GM19193 (cell line): ENCODE data around the gene ISCU.

Experiments
- POLR2A ChIP-seq: IDR thresholded peaks from 4 replicates; pipeline ENCODE4 v1.6.1; 2011; ENCODE audit not compliant: insufficient read depth, insufficient read length; ENCODE audit errors: extremely low read depth

The ISCU gene

DNA sequence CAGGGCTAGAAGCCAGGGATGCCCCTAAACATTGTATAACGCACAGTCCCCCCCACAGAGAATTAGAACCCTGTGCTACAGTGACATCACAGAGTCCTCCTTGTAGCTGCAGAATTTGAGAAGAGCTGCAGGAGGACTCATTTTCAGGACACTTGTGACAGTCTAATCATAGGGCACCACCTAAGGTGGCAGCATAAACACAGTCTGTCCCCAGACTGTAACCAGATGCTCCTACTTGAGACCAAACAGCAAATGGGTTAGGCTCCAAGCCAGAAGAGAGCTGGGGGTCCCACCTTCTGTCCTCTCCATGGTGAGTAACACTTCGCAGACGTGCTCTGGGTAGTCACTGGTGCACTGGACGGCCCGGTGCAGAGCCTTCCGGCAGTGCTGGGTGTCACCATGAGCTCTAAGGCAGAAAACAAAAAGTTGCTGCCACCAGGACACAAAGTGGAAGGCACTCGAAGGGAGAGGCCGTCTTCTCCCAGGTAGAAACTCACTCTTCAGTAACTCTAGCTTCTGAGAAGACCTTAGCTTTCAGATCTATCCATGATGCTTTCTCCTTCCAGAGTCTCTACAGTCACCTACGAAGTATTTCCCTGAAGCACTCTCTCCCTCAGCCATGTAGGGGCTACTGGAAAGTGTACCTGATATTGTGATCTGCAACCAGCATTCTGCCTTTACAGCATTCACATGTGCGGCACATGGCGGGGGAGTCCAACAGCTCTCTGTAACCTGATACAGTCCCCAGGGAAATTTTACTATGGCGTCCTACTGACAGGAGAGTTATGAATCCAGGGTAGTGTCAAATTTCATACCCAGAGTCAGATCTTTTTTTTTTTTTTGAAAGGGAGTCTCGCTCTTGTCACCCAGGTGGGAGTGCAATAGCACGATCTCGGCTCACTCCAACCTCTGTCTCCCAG is 30.2 kb upstream of the ISCU start:
- TF ChIP-seq POLR2A: no peak

DNA sequence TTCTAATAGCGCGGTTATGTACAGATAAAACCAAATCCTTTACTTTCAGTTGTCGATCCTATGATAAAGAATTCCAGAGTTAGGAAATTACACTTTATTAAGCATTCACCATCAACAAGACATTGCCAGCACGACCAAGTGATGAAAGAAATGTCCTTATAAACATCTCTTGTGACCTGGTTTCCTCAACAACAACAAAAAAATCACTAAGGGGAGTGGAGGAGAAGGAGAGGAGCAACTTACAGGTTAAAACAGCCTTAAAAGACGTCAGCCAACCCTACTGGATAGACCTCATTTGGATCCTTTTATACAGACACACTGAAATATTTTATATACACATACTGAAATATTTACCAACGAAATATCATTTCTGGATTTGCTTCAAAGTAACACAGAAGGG is 24.2 kb upstream of the ISCU start:
- no peak for TF ChIP-seq POLR2A

DNA sequence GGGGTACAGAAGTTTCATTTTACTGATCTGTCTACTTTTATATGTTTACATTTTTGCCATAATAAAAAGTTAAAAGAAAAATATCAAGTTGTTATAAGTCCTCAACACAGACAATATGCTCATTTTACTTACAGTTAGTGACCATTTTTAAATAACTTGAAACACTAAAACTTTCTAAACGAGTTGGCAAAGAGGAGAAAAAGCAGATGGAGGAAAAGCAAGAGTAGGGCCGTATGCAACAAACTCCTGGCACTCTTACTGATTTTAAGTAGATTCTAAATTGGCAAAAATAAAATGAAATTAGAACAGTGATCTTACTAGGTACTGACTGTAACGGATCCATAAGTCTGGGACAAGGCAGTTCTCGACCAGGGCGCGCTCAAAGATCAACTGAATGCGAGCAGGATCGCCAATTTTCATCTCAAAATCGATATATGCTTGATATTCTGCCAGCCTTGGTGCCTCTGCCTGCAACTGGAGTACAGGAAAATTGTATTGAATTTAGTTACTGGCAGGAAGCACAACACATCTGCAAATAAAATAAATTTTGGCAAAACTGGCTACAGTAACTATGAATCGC is 23.7 kb upstream of the ISCU start:
- no peak for TF ChIP-seq POLR2A

DNA sequence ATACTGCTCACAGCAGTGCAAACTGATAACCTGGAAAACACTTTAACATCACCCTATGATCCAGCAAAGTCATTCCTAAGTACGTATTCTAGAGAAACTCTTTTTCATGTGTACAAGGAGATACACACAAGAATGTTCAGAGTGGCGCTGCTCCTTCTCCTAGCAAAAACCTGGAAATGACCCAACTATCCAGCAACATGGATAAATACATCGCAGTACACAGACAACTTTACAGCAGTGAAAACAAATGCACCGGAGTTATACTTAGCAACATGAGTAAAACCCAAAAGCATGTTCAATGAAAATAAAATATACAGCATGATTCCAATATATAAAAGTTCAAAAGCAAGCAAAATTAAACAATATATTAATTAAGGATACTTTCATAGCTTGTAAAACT is 20.1 kb upstream of the ISCU start:
- no peak for TF ChIP-seq POLR2A

DNA sequence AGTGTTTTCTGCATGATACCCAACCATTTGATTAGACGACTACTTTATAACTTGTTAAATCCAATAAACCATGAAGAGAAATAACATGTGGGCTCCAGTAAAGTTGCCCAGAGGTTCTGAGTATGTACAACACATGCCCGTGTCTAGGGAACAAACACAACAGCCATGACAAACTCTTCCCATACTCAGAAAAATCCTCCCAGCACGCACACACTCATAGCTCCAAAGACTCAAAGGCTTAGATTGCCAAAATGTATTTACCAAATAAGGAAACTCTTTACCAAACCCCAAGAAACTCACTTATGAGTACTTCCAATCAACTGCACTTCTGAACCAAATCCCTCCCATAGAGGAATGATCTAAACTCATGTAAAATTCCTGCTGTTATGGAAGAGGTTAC is 18.7 kb upstream of the ISCU start:
- no peak for TF ChIP-seq POLR2A

DNA sequence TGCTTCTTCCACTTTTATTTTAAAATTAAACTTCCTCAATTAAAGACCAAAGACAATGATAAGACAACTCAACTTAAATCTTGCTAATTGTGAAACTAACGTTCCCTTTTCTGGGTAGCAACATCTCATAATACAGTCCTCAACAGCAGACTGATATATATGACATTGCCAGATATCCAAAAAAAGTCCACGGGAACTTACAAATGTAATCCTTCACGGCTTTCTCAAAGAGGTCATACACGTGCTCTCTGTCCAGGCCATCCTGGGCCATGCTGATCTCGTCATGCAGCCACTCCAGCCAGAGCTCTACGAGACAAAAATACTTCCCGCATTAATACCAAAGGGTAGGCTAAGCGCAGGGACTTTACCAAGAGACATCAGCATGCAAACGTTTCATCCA is 14.7 kb upstream of the ISCU start:
- TF ChIP-seq POLR2A: no peak

DNA sequence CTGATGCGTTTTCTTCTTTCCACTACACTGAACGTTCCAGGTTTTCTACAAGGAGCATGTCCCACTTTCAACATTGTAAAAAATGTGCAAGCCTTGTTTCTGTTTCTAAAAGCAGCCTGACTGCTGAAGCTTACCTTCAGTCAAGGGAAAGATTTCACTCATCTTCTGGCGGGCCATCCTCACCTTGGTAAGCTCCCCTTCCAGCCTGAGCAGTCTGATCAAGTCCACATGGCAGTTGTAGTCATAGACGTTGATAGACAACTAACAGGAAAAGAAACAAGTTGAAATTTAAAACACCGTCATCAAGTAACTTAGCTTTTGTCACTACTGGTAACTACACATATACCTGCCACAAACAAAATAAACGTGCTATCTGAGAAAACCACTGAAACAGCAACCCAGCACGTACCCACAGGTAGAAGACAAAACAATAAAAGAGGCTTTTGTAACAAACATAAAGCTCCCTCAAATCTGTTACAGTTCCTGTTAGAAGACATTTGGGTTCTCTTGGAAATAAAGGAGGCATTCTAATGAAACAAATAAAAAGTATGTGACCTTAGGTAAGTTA is 13.4 kb upstream of the ISCU start:
- no peak for TF ChIP-seq POLR2A

DNA sequence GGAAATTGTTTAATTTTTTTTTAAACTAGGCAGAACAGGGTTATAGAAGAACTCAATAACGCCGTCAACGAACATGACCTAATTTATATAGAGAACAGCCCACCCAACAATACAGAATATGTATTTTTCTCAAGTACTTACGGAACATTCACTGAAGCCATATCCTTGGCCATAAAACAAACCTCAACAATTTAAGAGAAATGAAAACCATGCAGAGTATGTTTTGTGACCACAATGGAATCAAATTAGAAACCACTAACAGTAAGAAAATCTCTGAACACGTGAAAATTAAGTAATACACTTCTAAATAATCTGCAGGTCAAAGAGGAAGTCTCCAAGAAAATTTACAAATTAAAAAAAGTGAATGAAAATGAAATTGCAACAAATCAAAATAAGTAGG is 10.9 kb upstream of the ISCU start:
- no peak for TF ChIP-seq POLR2A

DNA sequence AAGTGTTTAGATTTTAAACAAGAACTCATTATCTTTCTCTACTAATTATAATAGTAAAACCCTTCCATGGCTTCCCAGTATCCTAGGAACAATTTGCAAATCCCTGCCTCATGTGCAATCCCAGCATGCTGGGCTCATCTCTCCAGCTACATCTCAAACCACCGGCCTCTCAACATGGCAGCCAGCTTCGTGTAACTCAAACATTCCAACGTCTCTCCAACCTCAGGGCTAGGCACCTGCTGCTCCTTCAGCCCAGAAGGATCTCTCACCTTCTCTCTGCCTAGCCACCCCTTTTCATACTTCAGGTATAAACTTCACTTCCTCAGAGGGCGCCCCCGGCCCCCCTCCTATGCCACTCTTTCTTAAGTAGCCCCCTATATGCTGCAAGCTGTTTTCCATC is 8.6 kb upstream of the ISCU start:
- no peak for TF ChIP-seq POLR2A

DNA sequence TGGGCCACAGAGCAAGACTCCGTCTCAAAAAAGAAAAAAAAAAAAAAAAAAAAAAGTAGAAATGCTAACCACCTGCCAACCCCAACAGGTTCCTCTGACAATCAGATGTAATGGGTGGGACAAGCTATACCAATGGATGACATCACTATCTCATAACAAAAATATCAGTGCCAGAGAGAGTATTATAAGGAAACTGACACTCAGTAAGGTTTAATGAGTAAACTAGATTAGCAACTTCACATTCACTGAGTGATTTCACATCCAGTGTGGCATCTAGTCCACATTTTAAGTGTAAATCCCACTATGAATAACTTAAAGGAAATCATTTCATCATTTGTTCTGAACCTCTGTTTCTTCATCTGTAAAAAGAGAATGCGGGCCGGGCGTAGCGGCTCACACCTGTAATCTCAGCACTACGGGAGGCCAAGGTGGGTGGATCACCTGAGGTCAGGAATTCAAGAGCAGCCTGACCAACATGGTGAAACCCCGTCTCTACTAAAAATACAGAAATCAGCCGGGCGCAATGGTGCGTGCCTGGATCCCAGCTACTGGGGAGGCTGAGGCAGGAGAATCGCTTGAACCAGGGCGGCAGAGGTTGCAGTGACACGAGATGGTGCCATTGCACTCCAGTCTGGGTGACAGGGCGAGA is 3.3 kb upstream of the ISCU start:
- TF ChIP-seq POLR2A: no peak

DNA sequence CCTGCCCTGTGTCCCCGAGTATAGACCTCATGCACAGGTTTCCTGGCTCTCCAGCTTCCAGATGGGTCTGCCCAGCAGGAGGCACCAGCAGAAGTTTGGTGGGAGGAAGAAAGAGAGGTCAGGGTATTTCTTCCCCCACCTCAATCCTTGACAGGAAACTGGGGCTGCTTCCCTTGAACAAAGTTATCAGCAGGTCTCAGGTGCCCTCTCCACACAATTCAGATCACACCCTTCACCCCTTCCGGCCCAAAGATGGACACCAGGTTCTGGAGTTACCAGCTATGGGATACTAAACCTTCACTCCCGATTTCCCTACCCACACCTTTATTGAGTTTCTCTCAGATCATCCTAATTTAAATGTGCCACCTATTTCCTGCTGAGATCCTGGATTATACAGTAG is 2.6 kb upstream of the ISCU start:
- no peak for TF ChIP-seq POLR2A

DNA sequence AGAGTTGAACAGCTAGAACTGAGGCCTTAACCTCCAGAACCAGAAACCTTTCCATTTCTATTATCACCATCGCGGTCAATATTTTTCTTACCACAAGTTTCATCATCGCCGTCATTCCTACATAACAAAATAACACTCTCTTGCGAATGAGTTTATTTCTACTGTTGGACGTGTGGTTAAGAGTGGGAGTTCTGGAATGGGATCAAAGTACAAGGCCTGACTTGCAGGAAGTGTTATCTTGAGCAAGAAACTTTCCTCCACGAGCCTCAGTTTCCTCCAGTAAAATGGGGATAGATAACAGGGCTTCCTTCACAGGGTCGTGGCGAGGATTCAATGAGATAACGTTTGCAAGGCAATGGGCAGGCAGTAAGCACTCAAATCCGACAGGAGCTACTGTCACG is 2.1 kb upstream of the ISCU start:
- no peak for TF ChIP-seq POLR2A

DNA sequence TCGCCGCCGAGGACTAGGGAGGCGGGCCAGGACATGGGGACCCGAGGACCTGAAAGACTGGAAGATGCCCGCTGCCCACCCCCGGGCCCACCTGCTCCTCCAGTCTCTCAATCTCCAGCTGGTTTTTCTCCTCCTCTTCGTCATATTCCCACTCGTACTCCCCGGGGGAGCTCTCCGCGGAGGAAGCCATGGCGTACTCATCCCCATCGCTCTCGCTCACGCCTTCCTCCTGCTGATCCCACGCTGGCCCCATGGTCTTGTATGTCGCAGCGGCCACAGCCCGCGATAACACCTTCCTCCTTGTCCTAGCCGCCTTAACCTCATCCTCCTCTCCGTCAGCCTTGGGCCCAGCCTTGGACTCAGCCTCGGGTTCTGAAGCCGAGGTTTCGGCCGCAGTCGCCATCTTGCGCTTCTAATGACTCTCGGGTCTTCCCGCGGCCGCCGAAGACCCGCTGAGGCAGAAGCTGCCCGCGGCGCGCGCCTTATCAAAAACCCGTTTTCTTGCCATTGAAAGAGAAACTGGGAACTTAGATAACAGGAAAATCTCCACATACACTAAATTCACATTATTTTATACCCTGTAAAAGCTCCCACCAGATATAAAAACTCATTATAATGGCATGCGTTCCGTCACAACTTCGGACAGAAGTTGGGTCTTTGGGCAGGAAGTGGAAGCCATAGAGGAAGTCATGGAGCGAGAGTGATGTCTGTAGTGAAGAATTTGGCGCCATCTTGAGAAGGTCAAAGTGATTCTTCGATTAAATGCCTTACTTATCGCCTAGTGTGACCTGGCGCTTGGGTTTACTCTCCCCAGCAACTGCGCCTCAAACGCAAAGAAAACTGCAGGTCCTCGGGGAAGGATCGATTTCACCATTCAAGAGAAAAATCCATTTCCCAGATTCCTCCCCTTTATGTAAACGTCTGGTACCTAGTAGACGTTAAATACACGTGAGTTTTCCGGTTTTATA is 1.4 kb upstream of the ISCU start, which contains the start of gene SART3:
TSS of gene SART3 (minus strand) at position 422 of the 968 bp plus-strand sequence. CDS start at position 403, 19 bp downstream.
- TF ChIP-seq POLR2A: peak; percentile 92

DNA sequence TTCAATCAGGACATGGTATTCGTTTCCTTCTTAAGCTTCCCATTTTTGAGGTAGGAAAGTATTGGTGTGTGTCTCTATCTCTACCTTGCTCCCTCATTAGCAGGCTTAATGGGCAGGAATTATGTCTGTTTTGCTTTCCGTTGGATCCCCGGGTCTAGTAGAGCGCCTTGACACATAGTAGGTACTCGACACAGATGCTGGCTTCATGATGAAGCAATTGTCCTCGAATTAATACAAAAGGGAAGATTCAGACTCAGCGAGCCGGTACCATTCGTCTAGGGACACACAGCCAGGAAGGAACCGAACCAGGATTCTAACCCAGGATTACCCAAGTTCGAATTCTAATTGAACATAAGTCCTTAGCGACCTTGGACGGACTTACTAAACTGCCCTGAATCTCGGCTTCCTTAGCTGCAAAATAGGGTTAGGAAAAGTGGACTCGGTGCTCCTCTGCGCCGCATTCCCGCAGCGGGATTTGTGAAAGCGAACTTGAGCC is 496 bp upstream of the ISCU start:
- no peak for TF ChIP-seq POLR2A

DNA sequence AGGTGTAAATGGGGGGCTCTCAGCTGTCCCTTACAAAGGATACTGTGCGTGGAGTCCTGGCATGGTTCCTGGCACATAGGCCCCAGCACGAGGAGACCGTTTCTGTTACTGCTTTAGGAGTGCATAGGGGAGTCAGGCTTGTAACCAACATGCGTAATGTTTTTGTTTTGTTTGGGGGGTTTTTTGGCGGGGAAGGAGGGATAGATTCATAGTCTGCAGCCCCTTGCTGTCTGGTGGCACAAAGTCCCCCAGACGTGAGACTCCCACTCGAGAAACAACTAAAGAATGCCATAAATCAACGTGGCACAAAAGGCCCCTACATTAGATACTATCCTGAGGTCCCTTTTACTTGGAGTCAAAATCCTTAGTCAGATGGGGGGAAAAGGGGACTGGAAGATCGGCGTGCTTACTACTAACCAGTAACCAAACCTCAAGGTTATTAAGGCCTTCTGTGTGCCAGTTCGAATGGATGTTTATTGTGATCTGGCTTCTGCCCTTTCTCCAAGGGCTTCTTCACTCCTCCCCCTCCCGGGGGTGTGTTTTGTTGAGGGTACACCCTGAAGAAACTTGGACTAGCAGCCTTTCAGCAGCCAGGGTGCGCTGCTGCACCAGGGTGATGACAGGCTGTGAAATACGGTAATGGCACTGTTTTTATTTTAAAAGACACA is 874 bp downstream of the ISCU start:
- peak; percentile 41 for TF ChIP-seq POLR2A

DNA sequence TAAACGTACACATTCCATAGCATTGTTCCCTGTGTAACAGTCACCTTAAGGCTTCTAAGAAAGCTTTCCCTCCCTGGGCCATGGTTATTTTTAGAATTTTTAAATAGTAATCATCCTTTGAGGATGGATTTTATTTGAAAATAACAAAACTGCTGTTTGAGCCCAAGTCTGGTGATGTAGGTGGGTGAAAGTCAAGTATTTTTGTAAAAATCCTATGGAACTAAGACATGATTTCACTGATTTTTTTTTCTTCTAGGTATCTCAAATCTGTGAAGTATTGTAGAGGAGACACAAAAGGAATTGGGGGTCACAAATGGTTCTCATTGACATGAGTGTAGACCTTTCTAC is 1.4 kb downstream of the ISCU start:
- TF ChIP-seq POLR2A: no peak
